Measurements from ENCODE around the gene NDNF.
A peak's percentile ranks its signal among the peaks of the same experiment; 100 is the strongest.

NDNF gene

GRCh38 chr4:121112530-121112929 lies 40.2 kb upstream of the NDNF start:
- TF ChIP-seq FOXP2 (optimal IDR thresholded peaks at IDR 0.05; ENCODE audit: borderline replicate concordance, extremely low read depth, extremely low read length, insufficient read depth): no peak
- no peak for TF ChIP-seq POLR2AphosphoS5 (IDR thresholded peaks at IDR 0.05; ENCODE audit: low read depth, low read length)
- TF ChIP-seq TAF1 (IDR thresholded peaks at IDR 0.05; ENCODE audit: borderline replicate concordance, insufficient read depth, low read length): no peak
- TF ChIP-seq REST (IDR thresholded peaks at IDR 0.05; ENCODE audit: insufficient read depth in 1 of 2, low read depth in 2 of 2, low read length in 2 of 2): no peak
- TF ChIP-seq SIN3A (IDR thresholded peaks at IDR 0.05; ENCODE audit: borderline replicate concordance, insufficient read depth, low read length): no peak

- TF ChIP-seq SIN3A (IDR thresholded peaks at IDR 0.05; ENCODE audit: borderline replicate concordance, insufficient read depth, low read length) (no peak), TAF1 (IDR thresholded peaks at IDR 0.05; ENCODE audit: borderline replicate concordance, insufficient read depth, low read length) (no peak), REST (IDR thresholded peaks at IDR 0.05; ENCODE audit: insufficient read depth in 1 of 2, low read depth in 2 of 2, low read length in 2 of 2) (no peak), FOXP2 (optimal IDR thresholded peaks at IDR 0.05; ENCODE audit: borderline replicate concordance, extremely low read depth, extremely low read length, insufficient read depth) (no peak), POLR2AphosphoS5 (IDR thresholded peaks at IDR 0.05; ENCODE audit: low read depth, low read length) (no peak)
Observed at GRCh38 chr4:121108557-121108956, 36.2 kb upstream of the NDNF start.

GRCh38 chr4:121107507-121107906 lies 35.2 kb upstream of the NDNF start:
- TF ChIP-seq REST (IDR thresholded peaks at IDR 0.05; ENCODE audit: insufficient read depth in 1 of 2, low read depth in 2 of 2, low read length in 2 of 2) (peak in 1 of 2 experiments; percentile 54; a peak in 2 of 4 replicates), POLR2AphosphoS5 (IDR thresholded peaks at IDR 0.05; ENCODE audit: low read depth, low read length) (no peak)

- TF ChIP-seq FOXP2 (optimal IDR thresholded peaks at IDR 0.05; ENCODE audit: borderline replicate concordance, extremely low read depth, extremely low read length, insufficient read depth) (no peak), TAF1 (IDR thresholded peaks at IDR 0.05; ENCODE audit: borderline replicate concordance, insufficient read depth, low read length) (no peak), SIN3A (IDR thresholded peaks at IDR 0.05; ENCODE audit: borderline replicate concordance, insufficient read depth, low read length) (no peak), REST (IDR thresholded peaks at IDR 0.05; ENCODE audit: insufficient read depth in 1 of 2, low read depth in 2 of 2, low read length in 2 of 2) (no peak), POLR2AphosphoS5 (IDR thresholded peaks at IDR 0.05; ENCODE audit: low read depth, low read length) (no peak)
Observed at GRCh38 chr4:121100093-121100775, 27.9 kb upstream of the NDNF start.

- TF ChIP-seq SIN3A (IDR thresholded peaks at IDR 0.05; ENCODE audit: borderline replicate concordance, insufficient read depth, low read length) (no peak), FOXP2 (optimal IDR thresholded peaks at IDR 0.05; ENCODE audit: borderline replicate concordance, extremely low read depth, extremely low read length, insufficient read depth) (no peak), TAF1 (IDR thresholded peaks at IDR 0.05; ENCODE audit: borderline replicate concordance, insufficient read depth, low read length) (no peak), REST (IDR thresholded peaks at IDR 0.05; ENCODE audit: insufficient read depth in 1 of 2, low read depth in 2 of 2, low read length in 2 of 2) (no peak), POLR2AphosphoS5 (IDR thresholded peaks at IDR 0.05; ENCODE audit: low read depth, low read length) (no peak)
Observed at GRCh38 chr4:121098266-121098665, 25.9 kb upstream of the NDNF start.

Data from PFSK-1 (cell line).